ENCODE results near the gene POLR2L.

DNA sequence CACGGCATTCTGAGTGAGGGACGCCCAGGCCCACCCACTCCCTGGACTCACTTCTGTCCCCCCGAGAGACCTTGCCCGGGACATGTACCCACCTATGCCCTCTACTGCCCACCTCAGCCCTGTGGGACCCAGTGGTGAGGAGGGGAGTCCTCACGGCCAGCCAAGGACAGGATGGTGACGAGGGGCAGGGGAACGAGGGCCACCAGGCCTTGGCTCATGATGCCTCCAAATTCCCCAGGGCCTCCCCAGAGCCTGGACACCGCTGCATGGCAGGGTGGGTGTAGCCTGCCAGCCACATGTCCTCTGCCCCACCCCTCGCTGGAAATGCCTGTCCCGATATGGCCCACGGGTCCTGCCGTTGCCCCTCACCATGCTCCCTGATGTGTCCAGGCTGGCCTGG, 26.5 kb upstream of the POLR2L start:
- no peak for TF ChIP-seq POLR2A (IDR thresholded peaks at IDR 0.05)
- TF ChIP-seq, protein P1, sequence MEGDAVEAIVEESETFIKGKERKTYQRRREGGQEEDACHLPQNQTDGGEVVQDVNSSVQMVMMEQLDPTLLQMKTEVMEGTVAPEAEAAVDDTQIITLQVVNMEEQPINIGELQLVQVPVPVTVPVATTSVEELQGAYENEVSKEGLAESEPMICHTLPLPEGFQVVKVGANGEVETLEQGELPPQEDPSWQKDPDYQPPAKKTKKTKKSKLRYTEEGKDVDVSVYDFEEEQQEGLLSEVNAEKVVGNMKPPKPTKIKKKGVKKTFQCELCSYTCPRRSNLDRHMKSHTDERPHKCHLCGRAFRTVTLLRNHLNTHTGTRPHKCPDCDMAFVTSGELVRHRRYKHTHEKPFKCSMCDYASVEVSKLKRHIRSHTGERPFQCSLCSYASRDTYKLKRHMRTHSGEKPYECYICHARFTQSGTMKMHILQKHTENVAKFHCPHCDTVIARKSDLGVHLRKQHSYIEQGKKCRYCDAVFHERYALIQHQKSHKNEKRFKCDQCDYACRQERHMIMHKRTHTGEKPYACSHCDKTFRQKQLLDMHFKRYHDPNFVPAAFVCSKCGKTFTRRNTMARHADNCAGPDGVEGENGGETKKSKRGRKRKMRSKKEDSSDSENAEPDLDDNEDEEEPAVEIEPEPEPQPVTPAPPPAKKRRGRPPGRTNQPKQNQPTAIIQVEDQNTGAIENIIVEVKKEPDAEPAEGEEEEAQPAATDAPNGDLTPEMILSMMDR (IDR thresholded peaks at IDR 0.05), result no peak

All from ovary (tissue), 3 donors.